ENCODE results near the gene HOXD12. TPM values are rescaled to one million over a fixed set of nuclear protein-coding genes. Genes with fewer than 3 reads are reported as not detected.
A peak's percentile ranks its signal among the peaks of the same experiment; 100 is the strongest.

Gene HOXD12
- total RNA-seq, 1 donor from 2014 or later, result 0.27 TPM

DNA sequence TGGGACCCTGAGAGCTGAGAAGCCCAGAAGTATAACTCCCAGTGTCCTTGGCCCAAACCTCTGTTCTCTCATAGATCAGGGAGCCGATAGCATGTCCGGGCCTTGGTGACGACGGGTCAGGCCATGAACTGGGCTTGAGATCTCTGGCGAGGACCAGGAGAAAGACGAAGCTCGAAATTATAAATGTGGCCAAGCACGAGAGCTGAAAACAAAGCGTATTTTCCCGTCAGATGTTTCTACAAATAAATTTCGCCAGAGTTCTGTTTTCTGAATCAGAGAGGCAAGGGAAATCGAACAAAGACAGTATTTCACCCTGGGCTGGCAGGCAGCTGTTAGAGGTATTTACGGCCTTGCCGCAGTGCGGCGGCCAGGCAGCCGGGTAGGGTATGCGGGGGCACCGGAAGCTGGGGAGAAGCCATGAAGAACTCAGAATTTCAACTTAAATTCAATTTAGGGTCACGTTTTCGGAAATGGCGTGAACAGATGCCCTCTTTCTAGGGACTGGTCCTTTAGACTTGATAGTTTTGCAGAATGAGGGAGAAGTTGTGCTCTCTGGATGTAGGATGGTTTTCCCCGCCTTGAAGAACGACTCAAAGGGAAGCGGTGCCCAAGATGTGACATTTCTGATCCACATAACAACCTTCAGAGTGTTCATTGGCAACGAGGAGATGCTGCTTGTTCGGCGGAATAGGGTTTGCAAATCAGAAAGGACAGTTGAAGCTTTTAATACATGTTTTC is 39.5 kb downstream of the HOXD12 start:
- Mint-ChIP-seq H3K27ac (no peak overlapping the region), H3K4me3 (no peak overlapping the region), H3K4me1 (peaks cover 6% of the 10 kb centered on the region), H3K36me3 (peaks cover 3% of the 10 kb centered on the region), H3K27me3 (ENCODE audit: low read depth) (peaks cover 96% of the 10 kb centered on the region), H3K9me3 (no peaks in the 10 kb centered on the region)
- TF ChIP-seq, protein P1, sequence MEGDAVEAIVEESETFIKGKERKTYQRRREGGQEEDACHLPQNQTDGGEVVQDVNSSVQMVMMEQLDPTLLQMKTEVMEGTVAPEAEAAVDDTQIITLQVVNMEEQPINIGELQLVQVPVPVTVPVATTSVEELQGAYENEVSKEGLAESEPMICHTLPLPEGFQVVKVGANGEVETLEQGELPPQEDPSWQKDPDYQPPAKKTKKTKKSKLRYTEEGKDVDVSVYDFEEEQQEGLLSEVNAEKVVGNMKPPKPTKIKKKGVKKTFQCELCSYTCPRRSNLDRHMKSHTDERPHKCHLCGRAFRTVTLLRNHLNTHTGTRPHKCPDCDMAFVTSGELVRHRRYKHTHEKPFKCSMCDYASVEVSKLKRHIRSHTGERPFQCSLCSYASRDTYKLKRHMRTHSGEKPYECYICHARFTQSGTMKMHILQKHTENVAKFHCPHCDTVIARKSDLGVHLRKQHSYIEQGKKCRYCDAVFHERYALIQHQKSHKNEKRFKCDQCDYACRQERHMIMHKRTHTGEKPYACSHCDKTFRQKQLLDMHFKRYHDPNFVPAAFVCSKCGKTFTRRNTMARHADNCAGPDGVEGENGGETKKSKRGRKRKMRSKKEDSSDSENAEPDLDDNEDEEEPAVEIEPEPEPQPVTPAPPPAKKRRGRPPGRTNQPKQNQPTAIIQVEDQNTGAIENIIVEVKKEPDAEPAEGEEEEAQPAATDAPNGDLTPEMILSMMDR (IDR thresholded peaks at IDR 0.05; ENCODE audit: unreplicated experiment), result no peak
- no peak for DNase-seq (ENCODE audit: low spot score in 2 of 2, unreplicated experiment in 2 of 2)

DNA sequence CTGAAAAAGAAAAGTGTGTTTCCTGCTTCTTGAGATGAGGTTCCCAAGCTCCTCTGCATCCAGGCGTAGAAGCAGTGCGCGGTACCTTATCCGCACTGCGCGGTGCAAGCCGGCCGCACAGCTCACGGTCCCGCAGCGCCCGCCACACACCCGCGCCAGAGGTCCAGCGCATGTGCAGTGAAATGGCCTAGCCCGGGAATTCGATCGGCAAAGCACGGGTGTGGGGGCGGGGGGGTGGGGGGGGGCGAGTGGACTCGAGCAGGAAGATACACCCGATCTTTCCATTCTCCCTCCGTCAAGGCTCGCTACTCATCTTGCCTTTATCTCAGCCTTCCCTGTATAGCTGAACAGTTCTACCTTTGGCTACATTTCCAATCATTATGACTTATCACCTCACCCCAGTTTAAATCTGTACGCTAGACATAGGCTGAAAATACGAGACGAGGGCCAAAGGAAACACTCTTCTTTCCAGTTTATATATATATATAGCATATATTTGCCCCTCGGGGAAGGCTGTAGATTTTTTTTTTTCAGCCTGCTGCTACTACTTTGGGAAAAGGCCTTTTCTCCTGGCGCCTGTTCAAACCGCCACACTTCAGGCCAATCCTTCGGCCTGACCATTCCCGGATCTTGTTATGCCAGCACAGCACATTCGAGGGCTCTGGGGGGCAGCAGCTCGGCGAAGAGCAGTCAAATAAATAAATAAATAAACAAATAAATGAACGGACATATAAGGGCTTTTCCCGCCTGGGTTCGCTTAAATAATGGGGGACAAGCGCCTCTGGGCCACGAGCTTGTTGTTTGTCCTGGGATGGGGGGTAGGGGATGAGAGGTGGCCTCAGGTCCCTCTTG is 40.3 kb downstream of the HOXD12 start:
- Mint-ChIP-seq H3K9me3 (no peaks in the 10 kb centered on the region), H3K27ac (no peak overlapping the region), H3K36me3 (peaks cover 3% of the 10 kb centered on the region), H3K4me3 (peak overlapping the region; percentile 60), H3K4me1 (peaks cover 6% of the 10 kb centered on the region), H3K27me3 (ENCODE audit: low read depth) (peaks cover 95% of the 10 kb centered on the region)
- TF ChIP-seq, protein P1 (IDR thresholded peaks at IDR 0.05; ENCODE audit: unreplicated experiment), result no peak
- no peak for DNase-seq (ENCODE audit: low spot score in 2 of 2, unreplicated experiment in 2 of 2)

DNA sequence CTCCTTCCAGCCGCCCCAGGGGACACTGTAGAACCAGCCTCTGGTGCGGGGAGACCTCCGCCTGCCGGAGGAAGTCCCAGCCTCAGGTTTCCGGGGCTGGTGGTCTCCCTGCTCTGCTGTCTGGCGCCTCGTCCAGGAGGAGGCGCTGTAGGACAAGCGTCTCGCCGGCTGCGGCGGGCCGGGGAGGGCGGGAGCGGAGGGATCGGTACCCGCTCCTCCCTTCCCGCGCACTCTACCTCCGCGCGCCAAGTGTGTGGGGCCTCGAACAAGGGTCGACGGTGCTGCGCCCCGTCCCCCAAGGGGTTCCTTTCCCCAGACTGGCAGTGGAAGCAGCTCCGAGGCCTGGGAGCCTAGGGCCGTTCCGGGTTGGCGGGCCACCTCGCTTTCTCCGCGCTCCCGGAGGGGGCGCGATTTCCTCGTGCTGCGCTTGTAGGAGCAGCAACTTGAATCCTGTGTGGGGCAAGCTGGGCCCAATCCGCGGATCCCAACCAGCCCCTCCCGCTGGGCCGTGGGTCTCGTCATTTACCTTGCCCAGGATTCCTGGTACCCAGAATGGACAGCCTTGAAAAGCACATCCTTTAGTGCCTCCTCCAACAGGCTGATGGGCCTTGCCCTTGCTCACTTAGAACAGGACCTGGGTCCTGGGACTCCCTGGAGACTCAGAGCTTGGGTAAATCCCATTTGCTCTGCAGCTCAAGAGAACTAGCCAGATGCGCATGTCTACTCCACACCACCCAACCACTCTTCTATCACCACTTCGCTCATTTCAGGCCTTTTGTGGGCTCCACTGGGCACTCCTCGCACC is 41.1 kb downstream of the HOXD12 start:
- DNase-seq (ENCODE audit: low spot score in 2 of 2, unreplicated experiment in 2 of 2), result peak; percentile 77 to 92
- H3K9me3 Mint-ChIP-seq, result no peaks in the 10 kb centered on the region
- H3K27me3 Mint-ChIP-seq (ENCODE audit: low read depth), result peaks cover 95% of the 10 kb centered on the region
- peaks cover 3% of the 10 kb centered on the region for H3K36me3 Mint-ChIP-seq
- TF ChIP-seq, protein P1 (IDR thresholded peaks at IDR 0.05; ENCODE audit: unreplicated experiment), result peak; percentile 93
- H3K4me1 Mint-ChIP-seq, result peaks cover 2% of the 10 kb centered on the region
- no peak overlapping the region for H3K27ac Mint-ChIP-seq
- H3K4me3 Mint-ChIP-seq, result peak overlapping the region; percentile 60

DNA sequence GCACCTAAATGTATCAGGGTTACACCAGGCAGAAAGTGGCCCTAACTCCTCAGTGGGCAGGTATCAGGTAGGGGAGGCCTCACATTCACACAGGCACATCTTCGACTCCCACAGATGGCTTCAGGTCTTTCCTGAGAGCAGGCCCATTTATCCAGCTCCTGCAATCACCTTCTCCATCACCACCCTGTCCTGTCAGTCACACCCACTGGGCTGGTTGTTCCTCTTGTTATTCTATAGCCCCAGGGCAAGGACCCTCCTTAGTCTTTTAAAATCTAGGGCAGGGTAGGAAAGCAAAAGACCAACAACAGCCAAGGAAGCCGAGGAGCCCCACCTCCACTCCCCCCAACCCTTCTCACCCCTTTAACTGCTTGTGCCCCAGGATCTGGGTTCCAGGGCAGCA is 42.7 kb downstream of the HOXD12 start:
- peaks cover 97% of the 10 kb centered on the region for H3K27me3 Mint-ChIP-seq (ENCODE audit: low read depth)
- TF ChIP-seq, protein P1 (IDR thresholded peaks at IDR 0.05; ENCODE audit: unreplicated experiment), result no peak
- no peak overlapping the region for H3K27ac Mint-ChIP-seq
- no peak overlapping the region for H3K4me3 Mint-ChIP-seq
- no peaks in the 10 kb centered on the region for H3K9me3 Mint-ChIP-seq
- peaks cover 3% of the 10 kb centered on the region for H3K36me3 Mint-ChIP-seq
- no peaks in the 10 kb centered on the region for H3K4me1 Mint-ChIP-seq
- no peak for DNase-seq (ENCODE audit: low spot score in 2 of 2, unreplicated experiment in 2 of 2)

DNA sequence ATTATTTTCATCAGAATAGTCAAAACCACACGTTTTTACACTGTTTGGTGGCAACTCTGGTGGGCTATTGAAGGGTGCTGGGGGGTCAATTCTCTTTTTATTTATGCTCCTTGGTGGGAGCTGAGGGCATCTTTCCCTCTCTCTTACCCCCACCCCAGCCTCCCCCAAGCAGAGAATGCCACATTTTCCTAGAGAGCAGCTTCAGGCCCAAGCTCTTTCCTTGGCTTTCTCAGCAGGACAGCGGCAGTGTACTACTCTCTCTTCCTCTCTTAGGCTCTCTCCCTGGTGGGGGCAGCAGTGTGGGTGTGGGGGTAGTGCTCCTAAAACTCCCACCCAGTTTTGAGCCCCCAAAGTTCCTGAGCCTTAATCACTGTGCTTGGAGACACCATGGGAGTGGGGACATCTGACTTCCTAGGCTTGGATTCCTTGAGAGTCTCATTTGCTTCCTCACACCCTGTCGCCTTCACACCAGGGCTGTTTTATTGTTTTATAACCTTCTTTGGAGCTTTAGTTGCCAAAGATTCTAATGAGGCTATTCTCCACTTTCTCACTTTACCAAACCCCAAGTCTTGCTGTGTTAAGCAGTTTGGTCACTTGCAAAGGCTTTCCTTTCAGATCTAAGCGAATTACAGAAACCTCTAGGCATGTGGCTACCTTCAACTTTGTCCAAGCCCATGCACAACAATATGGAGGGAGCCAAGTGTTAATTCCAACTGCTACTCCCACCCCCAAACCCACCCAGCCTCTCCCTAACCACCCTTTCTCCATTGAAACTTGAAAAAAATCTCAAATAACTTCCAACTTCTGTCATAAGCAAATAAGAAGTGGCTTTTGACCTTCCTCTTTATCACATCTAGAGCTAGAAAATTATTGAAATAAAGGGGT is 45.7 kb downstream of the HOXD12 start:
- Mint-ChIP-seq H3K27ac (no peak overlapping the region), H3K27me3 (ENCODE audit: low read depth) (peaks cover 98% of the 10 kb centered on the region), H3K36me3 (peaks cover 2% of the 10 kb centered on the region), H3K9me3 (no peaks in the 10 kb centered on the region), H3K4me1 (peaks cover 5% of the 10 kb centered on the region), H3K4me3 (no peak overlapping the region)
- DNase-seq (ENCODE audit: low spot score in 2 of 2, unreplicated experiment in 2 of 2), result no peak
- TF ChIP-seq, protein P1 (IDR thresholded peaks at IDR 0.05; ENCODE audit: unreplicated experiment), result no peak
